ENCODE data around the gene METTL2A.

DNA sequence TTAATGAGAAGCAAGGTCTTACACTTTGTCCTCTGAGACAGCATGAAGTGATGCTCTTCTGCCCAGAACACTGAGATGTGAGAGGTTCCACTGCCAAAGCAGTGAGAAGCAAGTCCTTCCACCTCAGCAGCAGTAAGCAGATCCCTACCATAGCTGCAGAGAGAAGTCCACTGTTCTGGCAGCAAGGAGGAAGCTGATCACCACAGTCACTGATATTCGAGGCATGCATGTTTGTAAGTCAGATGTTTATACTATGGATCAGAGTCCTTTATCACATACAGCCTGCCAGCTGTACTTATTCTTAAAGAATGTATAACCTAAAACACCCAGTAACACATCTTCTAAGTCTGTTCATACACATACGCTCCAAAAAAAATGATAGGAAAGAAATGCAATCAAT lies 18.2 kb upstream of the METTL2A start:
- no peak for TF ChIP-seq EZH2 (IDR thresholded peaks at IDR 0.05; ENCODE audit: low read length, missing control alignments)
- TF ChIP-seq, protein P1, sequence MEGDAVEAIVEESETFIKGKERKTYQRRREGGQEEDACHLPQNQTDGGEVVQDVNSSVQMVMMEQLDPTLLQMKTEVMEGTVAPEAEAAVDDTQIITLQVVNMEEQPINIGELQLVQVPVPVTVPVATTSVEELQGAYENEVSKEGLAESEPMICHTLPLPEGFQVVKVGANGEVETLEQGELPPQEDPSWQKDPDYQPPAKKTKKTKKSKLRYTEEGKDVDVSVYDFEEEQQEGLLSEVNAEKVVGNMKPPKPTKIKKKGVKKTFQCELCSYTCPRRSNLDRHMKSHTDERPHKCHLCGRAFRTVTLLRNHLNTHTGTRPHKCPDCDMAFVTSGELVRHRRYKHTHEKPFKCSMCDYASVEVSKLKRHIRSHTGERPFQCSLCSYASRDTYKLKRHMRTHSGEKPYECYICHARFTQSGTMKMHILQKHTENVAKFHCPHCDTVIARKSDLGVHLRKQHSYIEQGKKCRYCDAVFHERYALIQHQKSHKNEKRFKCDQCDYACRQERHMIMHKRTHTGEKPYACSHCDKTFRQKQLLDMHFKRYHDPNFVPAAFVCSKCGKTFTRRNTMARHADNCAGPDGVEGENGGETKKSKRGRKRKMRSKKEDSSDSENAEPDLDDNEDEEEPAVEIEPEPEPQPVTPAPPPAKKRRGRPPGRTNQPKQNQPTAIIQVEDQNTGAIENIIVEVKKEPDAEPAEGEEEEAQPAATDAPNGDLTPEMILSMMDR (conservative IDR thresholded peaks at IDR 0.05 in 1 of 2, IDR thresholded peaks at IDR 0.05 in 1 of 2; ENCODE audit: low read depth in 1 of 2, low read length in 2 of 2), result no peak
